ENCODE results near the gene MYO9B.

Gene MYO9B

DNA sequence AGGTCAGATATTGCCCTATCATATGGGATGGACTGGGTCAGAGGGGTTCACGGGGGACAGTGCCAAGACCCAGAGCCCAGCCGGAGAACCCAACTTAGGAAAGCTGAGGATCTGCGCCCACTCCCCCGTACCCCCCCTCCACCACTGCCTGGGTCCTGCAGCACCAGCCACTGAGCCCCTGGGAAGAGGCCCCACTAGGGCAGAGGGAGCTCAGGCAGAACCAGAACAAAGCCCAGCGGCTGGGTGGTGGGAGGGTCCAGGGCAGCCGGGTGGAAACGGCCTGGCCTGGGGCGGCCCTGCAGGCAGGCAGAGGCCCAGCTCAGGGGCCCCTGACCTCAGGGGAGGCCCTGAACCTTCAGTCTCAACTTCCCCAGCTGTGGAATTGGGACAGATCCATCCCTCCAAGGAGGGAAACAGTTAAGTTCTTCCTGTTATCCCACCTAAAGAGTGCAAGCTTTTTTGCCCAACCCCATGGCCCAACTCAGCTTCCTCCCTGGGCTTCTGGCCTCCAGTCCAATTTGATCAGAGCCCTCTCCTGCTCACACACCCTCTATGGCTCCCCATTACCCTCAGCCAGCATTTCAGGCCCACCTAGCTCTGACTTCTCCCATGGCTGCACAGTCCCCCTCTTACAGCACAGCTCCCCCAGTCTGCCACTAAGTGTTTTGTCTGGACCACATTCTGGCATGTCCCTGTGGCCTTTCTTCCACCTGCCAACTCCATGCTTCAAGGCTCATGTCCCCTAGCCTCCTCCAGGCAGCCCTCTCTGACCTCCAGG is 167.0 kb downstream of the MYO9B start:
- peak overlapping the region; percentile 1 for H3K4me3 ChIP-seq (ENCODE audit: low read depth, low read length)
- H3K27me3 ChIP-seq (replicated peaks) = no peaks in the 10 kb centered on the region
- DNase-seq = no peak
- in situ Hi-C loops (cut with HindIII; ENCODE audit: low pct_ligation_motif_present, low sequenced_read_pairs) = no loop called here
- TF ChIP-seq, protein P1, sequence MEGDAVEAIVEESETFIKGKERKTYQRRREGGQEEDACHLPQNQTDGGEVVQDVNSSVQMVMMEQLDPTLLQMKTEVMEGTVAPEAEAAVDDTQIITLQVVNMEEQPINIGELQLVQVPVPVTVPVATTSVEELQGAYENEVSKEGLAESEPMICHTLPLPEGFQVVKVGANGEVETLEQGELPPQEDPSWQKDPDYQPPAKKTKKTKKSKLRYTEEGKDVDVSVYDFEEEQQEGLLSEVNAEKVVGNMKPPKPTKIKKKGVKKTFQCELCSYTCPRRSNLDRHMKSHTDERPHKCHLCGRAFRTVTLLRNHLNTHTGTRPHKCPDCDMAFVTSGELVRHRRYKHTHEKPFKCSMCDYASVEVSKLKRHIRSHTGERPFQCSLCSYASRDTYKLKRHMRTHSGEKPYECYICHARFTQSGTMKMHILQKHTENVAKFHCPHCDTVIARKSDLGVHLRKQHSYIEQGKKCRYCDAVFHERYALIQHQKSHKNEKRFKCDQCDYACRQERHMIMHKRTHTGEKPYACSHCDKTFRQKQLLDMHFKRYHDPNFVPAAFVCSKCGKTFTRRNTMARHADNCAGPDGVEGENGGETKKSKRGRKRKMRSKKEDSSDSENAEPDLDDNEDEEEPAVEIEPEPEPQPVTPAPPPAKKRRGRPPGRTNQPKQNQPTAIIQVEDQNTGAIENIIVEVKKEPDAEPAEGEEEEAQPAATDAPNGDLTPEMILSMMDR (IDR thresholded peaks at IDR 0.05; ENCODE audit: low read depth, low read length, missing control alignments) = no peak
- no peak overlapping the region for H3K27ac ChIP-seq
- H3K36me3 ChIP-seq (replicated peaks) = no peaks in the 10 kb centered on the region

- H3K36me3 ChIP-seq (replicated peaks) = no peaks in the 10 kb centered on the region
- TF ChIP-seq, protein P1 (IDR thresholded peaks at IDR 0.05; ENCODE audit: low read depth, low read length, missing control alignments) = no peak
- H3K27ac ChIP-seq = no peak overlapping the region
- no peaks in the 10 kb centered on the region for H3K27me3 ChIP-seq (replicated peaks)
- H3K4me3 ChIP-seq (ENCODE audit: low read depth, low read length) = peak overlapping the region; percentile 76
- in situ Hi-C loops (cut with HindIII; ENCODE audit: low pct_ligation_motif_present, low sequenced_read_pairs) = no loop called here
- DNase-seq = no peak
These were observed 167.7 kb downstream of the MYO9B start for GRCh38 chr19:17243211-17243829.

DNA sequence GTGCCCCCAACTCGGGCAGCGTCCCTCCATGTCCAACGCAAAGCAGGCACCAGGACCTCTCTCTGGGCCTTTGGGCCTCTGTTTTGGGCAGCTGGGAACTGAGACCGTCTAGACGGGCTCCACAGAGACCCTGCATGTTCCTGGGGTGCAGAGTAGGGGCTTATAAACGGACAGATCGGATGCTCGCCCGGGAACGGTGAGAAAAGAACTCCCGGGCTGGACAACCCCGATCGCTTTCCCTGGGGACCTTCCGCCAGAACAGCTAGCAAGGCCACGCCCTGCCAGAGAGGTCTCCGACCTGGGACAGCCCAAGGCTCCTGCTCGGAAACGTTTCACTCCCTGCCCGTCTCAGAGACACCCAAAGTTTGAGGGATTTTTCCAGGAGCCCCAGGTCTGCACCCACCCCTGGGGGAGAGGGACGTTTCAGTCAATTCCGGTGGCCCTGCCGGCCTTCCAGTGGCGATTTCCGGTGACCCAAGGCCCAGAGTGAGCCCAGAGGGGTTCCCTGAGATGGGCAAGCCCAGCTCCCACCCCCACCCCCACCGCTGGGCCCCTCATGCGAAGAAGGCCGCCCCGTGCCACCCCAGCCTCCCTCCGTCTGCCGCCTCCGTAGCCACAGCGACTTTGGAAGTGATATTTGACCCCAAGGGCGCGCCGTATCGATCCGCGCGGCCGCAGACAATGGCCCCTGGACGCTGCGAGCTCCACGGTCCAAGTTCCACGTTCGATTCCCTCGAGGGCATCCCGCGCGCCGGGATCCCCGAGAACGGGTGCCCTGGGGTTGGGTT is 168.4 kb downstream of the MYO9B start:
- no peak for DNase-seq
- TF ChIP-seq, protein P1 (IDR thresholded peaks at IDR 0.05; ENCODE audit: low read depth, low read length, missing control alignments) = no peak
- H3K4me3 ChIP-seq (ENCODE audit: low read depth, low read length) = peak overlapping the region; percentile 76
- H3K36me3 ChIP-seq (replicated peaks) = no peaks in the 10 kb centered on the region
- in situ Hi-C loops (cut with HindIII; ENCODE audit: low pct_ligation_motif_present, low sequenced_read_pairs) = no loop called here
- H3K27me3 ChIP-seq (replicated peaks) = no peaks in the 10 kb centered on the region
- H3K27ac ChIP-seq = no peak overlapping the region

DNA sequence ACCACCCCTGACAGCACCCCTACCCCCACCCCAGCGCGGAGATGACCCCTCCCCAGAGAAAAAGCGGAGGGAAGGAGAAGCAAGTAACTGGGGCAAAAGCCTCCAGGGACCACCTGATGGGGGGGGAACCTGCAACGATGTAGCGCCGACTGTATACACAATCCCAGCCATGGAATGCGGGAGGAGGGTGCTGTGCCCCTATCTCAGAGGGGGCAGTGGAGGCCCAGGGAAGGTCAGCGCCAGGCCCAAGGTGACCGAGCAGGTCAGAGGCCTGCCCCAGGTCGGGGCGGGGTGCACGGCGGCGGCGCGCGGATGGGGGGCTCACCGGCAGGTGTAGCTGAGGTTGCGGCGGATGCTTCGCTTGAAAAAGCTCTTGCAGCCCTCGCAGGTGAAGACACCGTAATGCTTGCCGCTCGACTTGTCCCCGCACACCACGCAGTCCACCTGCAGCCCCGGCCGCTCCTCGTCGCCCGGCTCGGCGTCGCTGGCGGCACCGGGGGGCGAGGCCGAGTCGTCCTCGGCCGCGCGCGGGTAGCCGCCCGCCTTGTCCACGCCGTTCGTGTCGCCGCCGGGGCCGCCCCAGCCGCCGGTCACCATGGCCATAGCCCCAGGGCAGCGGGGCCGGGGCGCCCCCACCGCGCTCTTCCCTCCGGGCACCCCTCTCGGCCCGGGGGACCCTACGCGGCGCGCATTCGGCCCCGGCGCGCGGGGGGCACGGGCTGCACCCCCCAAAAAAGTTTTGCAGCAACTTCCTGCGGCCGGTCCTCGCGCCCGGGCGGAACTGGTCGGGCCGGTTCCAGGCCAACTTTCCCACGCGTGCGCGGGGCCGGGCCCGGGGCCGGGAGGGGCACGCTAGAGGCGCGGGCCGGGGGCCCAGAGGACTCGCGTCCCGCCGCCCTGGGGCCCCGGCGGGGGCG is 169.3 kb downstream of the MYO9B start:
- H3K36me3 ChIP-seq (replicated peaks) = no peaks in the 10 kb centered on the region
- peak overlapping the region; percentile 76 for H3K4me3 ChIP-seq (ENCODE audit: low read depth, low read length)
- no peak overlapping the region for H3K27ac ChIP-seq
- TF ChIP-seq, protein P1 (IDR thresholded peaks at IDR 0.05; ENCODE audit: low read depth, low read length, missing control alignments) = no peak
- in situ Hi-C loops (cut with HindIII; ENCODE audit: low pct_ligation_motif_present, low sequenced_read_pairs) = no loop called here
- DNase-seq = no peak
- H3K27me3 ChIP-seq (replicated peaks) = no peaks in the 10 kb centered on the region

DNA sequence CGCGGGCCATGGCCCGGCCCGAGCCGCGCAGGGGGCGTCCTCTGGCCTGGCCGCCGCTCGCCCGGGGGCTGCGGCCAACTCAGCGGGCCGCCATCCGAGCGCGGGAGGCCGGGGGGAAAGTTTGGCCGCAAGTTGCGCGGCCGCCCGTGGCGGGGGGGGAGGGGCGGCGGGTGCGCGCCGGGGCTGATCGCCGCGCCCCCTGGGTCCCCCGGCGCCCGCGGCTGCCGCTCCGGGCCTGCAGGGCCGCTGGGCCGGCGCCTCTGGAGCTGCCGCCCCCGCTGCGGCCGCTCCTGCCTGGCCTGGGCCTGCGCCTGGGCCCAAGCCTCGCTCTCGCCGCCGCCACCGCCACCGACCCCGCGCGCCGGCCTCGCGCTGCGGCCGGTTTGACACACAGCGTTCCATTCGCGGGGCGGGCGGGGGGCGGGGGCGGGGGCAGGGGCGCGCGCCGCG is 170.0 kb downstream of the MYO9B start, which contains the start of gene NR2F6:
Gene NR2F6, minus strand, starts transcription at position 385 of the 450 bp plus-strand sequence. CDS start 699 bp downstream, outside the sequence.
- TF ChIP-seq, protein P1 (IDR thresholded peaks at IDR 0.05; ENCODE audit: low read depth, low read length, missing control alignments) = no peak
- in situ Hi-C loops (cut with HindIII; ENCODE audit: low pct_ligation_motif_present, low sequenced_read_pairs) = no loop called here
- DNase-seq = no peak
- H3K27ac ChIP-seq = no peak within 1 kb of the TSS
- H3K27me3 ChIP-seq (replicated peaks) = no peaks in the 10 kb centered on the region
- H3K36me3 ChIP-seq (replicated peaks) = no peaks in the 10 kb centered on the region
- H3K4me3 ChIP-seq (ENCODE audit: low read depth, low read length) = peak within 1 kb of the TSS; percentile 76

Measured in brain microvascular endothelial cell (primary cell).